ENCODE results near the gene SLC4A3. TPM values are rescaled to one million over a fixed set of nuclear protein-coding genes. Genes with fewer than 3 reads are reported as not detected.

SLC4A3 gene
- total RNA-seq, 1 experiment from 2014 or later = 0.52 TPM

- intact Hi-C loops (cut with micrococcal nuclease; ENCODE audit: unreplicated experiment) = no loop called here
- BruUV-seq (replicated peaks) = no TSS peak
- H3K27me3 ChIP-seq (replicated peaks; ENCODE audit: insufficient read depth, low read depth, low read length, poor library complexity) = no peaks in the 10 kb centered on the region
- H3K36me3 ChIP-seq (ENCODE audit: insufficient read depth, low read length, poor library complexity, severe bottlenecking) = no peaks in the 10 kb centered on the region
- ChIA-PET CTCF (interaction anchor here (0.5 kb wide), 1 partner anchor 33 kb away, joined by 3 read pairs; no protein-coding TSS in a partner anchor), POLR2A (ENCODE audit: low non-redundant PET) (no interaction called here)
- H3K9me3 ChIP-seq (ENCODE audit: low read depth, low read length, poor library complexity, severe bottlenecking) = no peaks in the 10 kb centered on the region
- peak overlapping the region; percentile 57 for H3K27ac ChIP-seq (ENCODE audit: low read depth, low read length, poor library complexity, severe bottlenecking)
- no peak for DNase-seq (ENCODE audit: low spot score)
- no peak overlapping the region for H3K4me3 ChIP-seq (ENCODE audit: low read depth, low read length, poor library complexity, severe bottlenecking)
- no peak for TF ChIP-seq CTCF (conservative IDR thresholded peaks at IDR 0.05; ENCODE audit: low read depth, low read length)
- TF ChIP-seq EZH2 (IDR thresholded peaks at IDR 0.05; ENCODE audit: borderline replicate concordance, low read depth, low read length, poor library complexity, severe bottlenecking) = no peak
- peaks cover 23% of the 10 kb centered on the region for H3K4me1 ChIP-seq (ENCODE audit: insufficient read depth, low read length, poor library complexity, severe bottlenecking)
These were observed 34.3 kb upstream of the SLC4A3 start for GRCh38 chr2:219593154-219593553.

- CTCF ChIA-PET = no interaction called here
- 0 out of 2 replicates have a peak, but pooled peaks have one; percentile 17 for TF ChIP-seq CTCF (conservative IDR thresholded peaks at IDR 0.05; ENCODE audit: low read depth, low read length)
- TF ChIP-seq EZH2 (IDR thresholded peaks at IDR 0.05; ENCODE audit: borderline replicate concordance, low read depth, low read length, poor library complexity, severe bottlenecking) = no peak
- no peaks in the 10 kb centered on the region for H3K27me3 ChIP-seq (replicated peaks; ENCODE audit: insufficient read depth, low read depth, low read length, poor library complexity)
- no peak overlapping the region for H3K4me3 ChIP-seq (ENCODE audit: low read depth, low read length, poor library complexity, severe bottlenecking)
- intact Hi-C loops (cut with micrococcal nuclease; ENCODE audit: unreplicated experiment) = no loop called here
- DNase-seq (ENCODE audit: low spot score) = peak; percentile 63
- peaks cover 23% of the 10 kb centered on the region for H3K4me1 ChIP-seq (ENCODE audit: insufficient read depth, low read length, poor library complexity, severe bottlenecking)
- no peaks in the 10 kb centered on the region for H3K9me3 ChIP-seq (ENCODE audit: low read depth, low read length, poor library complexity, severe bottlenecking)
- no peaks in the 10 kb centered on the region for H3K36me3 ChIP-seq (ENCODE audit: insufficient read depth, low read length, poor library complexity, severe bottlenecking)
- no TSS peak for BruUV-seq (replicated peaks)
- POLR2A ChIA-PET (ENCODE audit: low non-redundant PET) = no interaction called here
- peak overlapping the region; percentile 68 for H3K27ac ChIP-seq (ENCODE audit: low read depth, low read length, poor library complexity, severe bottlenecking)
These were observed 32.2 kb upstream of the SLC4A3 start for GRCh38 chr2:219595256-219595655.

- H3K9me3 ChIP-seq (ENCODE audit: low read depth, low read length, poor library complexity, severe bottlenecking) = no peaks in the 10 kb centered on the region
- TF ChIP-seq CTCF (conservative IDR thresholded peaks at IDR 0.05; ENCODE audit: low read depth, low read length) = no peak
- TF ChIP-seq EZH2 (IDR thresholded peaks at IDR 0.05; ENCODE audit: borderline replicate concordance, low read depth, low read length, poor library complexity, severe bottlenecking) = no peak
- TSS peak; percentile 92 for BruUV-seq (replicated peaks)
- intact Hi-C loops (cut with micrococcal nuclease; ENCODE audit: unreplicated experiment) = loop anchor here (1.0 kb wide), 1 partner anchor 54 kb away; the partner anchor contains the start of gene CHPF
- peaks cover 23% of the 10 kb centered on the region for H3K4me1 ChIP-seq (ENCODE audit: insufficient read depth, low read length, poor library complexity, severe bottlenecking)
- POLR2A ChIA-PET (ENCODE audit: low non-redundant PET) = no interaction called here
- no peaks in the 10 kb centered on the region for H3K27me3 ChIP-seq (replicated peaks; ENCODE audit: insufficient read depth, low read depth, low read length, poor library complexity)
- H3K4me3 ChIP-seq (ENCODE audit: low read depth, low read length, poor library complexity, severe bottlenecking) = peak overlapping the region; percentile 72
- CTCF ChIA-PET = no interaction called here
- peaks cover 1% of the 10 kb centered on the region for H3K36me3 ChIP-seq (ENCODE audit: insufficient read depth, low read length, poor library complexity, severe bottlenecking)
- peak overlapping the region; percentile 92 for H3K27ac ChIP-seq (ENCODE audit: low read depth, low read length, poor library complexity, severe bottlenecking)
- DNase-seq (ENCODE audit: low spot score) = no peak
These were observed 30.4 kb upstream of the SLC4A3 start for GRCh38 chr2:219596954-219597551.
